ENCODE results near the gene STARD13. TPM values are rescaled to one million over a fixed set of nuclear protein-coding genes. Genes with fewer than 3 reads are reported as not detected.

Gene STARD13
- total RNA-seq, 1 experiment from 2014 or later, result 4.1 TPM

DNA sequence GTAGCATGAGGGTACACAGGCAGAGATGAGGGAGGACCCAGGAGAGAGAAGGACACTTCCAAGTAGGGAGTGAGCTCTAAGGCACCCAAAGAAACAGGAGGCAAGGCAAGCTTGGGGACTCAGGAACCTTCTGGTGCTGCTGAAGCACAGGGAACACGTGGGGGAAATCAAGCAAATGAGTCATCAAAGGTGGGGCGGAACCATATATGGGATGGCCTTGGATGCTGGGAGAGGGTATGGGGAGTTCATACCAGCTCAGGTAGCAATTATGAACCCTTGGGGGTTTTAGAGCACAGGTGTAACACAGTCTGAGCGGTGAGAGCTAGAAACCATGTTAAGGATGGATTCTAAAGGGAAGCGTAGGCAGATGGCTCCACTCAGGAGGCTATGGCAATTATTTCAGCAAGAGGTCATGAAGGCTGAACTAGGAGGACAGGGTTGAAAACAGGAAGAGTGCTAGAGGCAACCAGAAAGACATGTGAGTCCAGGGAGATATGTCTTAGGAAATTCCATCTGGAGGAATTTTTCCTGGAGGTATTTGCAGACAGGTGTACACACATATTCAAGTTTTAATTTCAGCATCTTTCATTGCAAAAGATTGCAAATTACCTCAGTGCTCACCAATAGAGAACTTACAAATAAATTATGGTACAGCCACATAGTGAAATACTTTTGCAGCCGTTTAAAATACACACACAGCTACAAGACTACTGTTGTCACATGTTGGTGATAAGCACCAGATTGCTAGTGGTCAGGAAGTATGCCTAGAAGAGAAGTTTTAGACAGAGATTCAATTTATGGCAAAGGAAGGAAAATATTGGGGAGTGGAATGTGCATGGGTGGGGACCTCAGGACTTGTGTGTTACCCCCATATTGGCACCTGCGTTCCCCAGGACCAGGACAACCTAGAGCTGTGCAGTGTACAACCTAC is 77.0 kb downstream of the STARD13 start:
- DNase-seq (ENCODE audit: low read depth, low spot score), result no peak
- Histone ChIP-seq H3K27ac (ENCODE audit: low read depth, low read length) (no peak overlapping the region), H3K4me1 (ENCODE audit: control insufficient read depth in 1 of 2, insufficient read depth in 2 of 2, low read length in 2 of 2) (peaks cover 2 to 10% of the 10 kb centered on the region in 2 experiments; a peak in 2 of 4 replicates)

More for the DNA sequence above, 77.0 kb downstream of the STARD13 start:
- RAD21 ChIA-PET (ENCODE audit: low non-redundant PET in 1 of 2, low total read pairs in 2 of 2, uncharacterized antibody in 2 of 2, unreplicated experiment in 2 of 2), result no interaction called here
- no peaks in the 10 kb centered on the region for H3K79me2 ChIP-seq (ENCODE audit: insufficient read depth, low read length)
- intact Hi-C loops (cut with micrococcal nuclease), result no loop called here
- H3K9ac ChIP-seq (ENCODE audit: low read length), result no peak overlapping the region
- H3K4me2 ChIP-seq (ENCODE audit: low read length), result peak overlapping the region; percentile 29
- no peak for ATAC-seq
- no TSS peak for BruUV-seq (replicated peaks)
- H3K4me3 ChIP-seq (replicated peaks in 1 of 2; ENCODE audit: low read depth in 1 of 2, low read length in 2 of 2), result no peak overlapping the region
- H3K36me3 ChIP-seq (ENCODE audit: control insufficient read depth in 1 of 2, insufficient read depth in 2 of 2, low read length in 2 of 2), result no peaks in the 10 kb centered on the region
- no peaks in the 10 kb centered on the region for H4K20me1 ChIP-seq (ENCODE audit: insufficient read depth)
- TF ChIP-seq SIN3A (IDR thresholded peaks at IDR 0.05; ENCODE audit: low read depth), result no peak
- no peak for TF ChIP-seq YY1 (IDR thresholded peaks at IDR 0.05; ENCODE audit: extremely low read depth, insufficient replicate concordance, low read depth, low read length)
- peak; percentile 49 for TF ChIP-seq SRF (IDR thresholded peaks at IDR 0.05; ENCODE audit: low read depth)
- TF ChIP-seq, protein P1, sequence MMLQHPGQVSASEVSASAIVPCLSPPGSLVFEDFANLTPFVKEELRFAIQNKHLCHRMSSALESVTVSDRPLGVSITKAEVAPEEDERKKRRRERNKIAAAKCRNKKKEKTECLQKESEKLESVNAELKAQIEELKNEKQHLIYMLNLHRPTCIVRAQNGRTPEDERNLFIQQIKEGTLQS (IDR thresholded peaks at IDR 0.05), result no peak
- no peak for TF ChIP-seq ZNF274 (IDR thresholded peaks at IDR 0.05; ENCODE audit: low read depth, low read length)
- TF ChIP-seq, protein P2, sequence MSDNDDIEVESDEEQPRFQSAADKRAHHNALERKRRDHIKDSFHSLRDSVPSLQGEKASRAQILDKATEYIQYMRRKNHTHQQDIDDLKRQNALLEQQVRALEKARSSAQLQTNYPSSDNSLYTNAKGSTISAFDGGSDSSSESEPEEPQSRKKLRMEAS (IDR thresholded peaks at IDR 0.05), result 0 out of 2 replicates have a peak, but pooled peaks have one; percentile 16
- TF ChIP-seq, protein P3, sequence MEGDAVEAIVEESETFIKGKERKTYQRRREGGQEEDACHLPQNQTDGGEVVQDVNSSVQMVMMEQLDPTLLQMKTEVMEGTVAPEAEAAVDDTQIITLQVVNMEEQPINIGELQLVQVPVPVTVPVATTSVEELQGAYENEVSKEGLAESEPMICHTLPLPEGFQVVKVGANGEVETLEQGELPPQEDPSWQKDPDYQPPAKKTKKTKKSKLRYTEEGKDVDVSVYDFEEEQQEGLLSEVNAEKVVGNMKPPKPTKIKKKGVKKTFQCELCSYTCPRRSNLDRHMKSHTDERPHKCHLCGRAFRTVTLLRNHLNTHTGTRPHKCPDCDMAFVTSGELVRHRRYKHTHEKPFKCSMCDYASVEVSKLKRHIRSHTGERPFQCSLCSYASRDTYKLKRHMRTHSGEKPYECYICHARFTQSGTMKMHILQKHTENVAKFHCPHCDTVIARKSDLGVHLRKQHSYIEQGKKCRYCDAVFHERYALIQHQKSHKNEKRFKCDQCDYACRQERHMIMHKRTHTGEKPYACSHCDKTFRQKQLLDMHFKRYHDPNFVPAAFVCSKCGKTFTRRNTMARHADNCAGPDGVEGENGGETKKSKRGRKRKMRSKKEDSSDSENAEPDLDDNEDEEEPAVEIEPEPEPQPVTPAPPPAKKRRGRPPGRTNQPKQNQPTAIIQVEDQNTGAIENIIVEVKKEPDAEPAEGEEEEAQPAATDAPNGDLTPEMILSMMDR (IDR thresholded peaks at IDR 0.05 in 2 of 3, conservative IDR thresholded peaks at IDR 0.05 in 1 of 3; ENCODE audit: borderline replicate concordance in 1 of 3, insufficient read depth in 1 of 3, low read depth in 2 of 3, low read length in 2 of 3), result no peak
- TF ChIP-seq, protein P4, sequence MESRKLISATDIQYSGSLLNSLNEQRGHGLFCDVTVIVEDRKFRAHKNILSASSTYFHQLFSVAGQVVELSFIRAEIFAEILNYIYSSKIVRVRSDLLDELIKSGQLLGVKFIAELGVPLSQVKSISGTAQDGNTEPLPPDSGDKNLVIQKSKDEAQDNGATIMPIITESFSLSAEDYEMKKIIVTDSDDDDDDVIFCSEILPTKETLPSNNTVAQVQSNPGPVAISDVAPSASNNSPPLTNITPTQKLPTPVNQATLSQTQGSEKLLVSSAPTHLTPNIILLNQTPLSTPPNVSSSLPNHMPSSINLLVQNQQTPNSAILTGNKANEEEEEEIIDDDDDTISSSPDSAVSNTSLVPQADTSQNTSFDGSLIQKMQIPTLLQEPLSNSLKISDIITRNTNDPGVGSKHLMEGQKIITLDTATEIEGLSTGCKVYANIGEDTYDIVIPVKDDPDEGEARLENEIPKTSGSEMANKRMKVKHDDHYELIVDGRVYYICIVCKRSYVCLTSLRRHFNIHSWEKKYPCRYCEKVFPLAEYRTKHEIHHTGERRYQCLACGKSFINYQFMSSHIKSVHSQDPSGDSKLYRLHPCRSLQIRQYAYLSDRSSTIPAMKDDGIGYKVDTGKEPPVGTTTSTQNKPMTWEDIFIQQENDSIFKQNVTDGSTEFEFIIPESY (IDR thresholded peaks at IDR 0.05; ENCODE audit: extremely low read depth, insufficient replicate concordance, low read length), result no peak
- no peak for TF ChIP-seq EZH2 (IDR thresholded peaks at IDR 0.05)
- TF ChIP-seq ELF1 (IDR thresholded peaks at IDR 0.05; ENCODE audit: borderline replicate concordance, low read depth), result no peak
- no peaks in the 10 kb centered on the region for H3K9me3 ChIP-seq (ENCODE audit: control insufficient read depth in 1 of 2, insufficient read depth in 1 of 2, low read depth in 1 of 2, low read length in 2 of 2)
- POLR2A ChIA-PET, result no interaction called here
- H3K9me2 ChIP-seq (ENCODE audit: insufficient read depth), result no peaks in the 10 kb centered on the region
- no peaks in the 10 kb centered on the region for H3K27me3 ChIP-seq (ENCODE audit: insufficient read depth, low read length)
- CTCF ChIA-PET, result no interaction called here
- no peak overlapping the region for H2AFZ ChIP-seq (ENCODE audit: low read depth, low read length, poor library complexity, severe bottlenecking)
